HCT116 (cell line): Measurements from ENCODE around the gene EGFL7. TPM values are rescaled to one million over a fixed set of nuclear protein-coding genes. Genes with fewer than 3 reads are reported as not detected.

Source experiments
- ATAC-seq: fragments of 200-7000 bp; cut with Tn5 transposase; 2 replicates; pipeline ENCODE4 v1.9.1; 2020; ENCODE audit warnings: mild to moderate bottlenecking, moderate library complexity
- BruUV-seq: library from RNA; stranded (reverse); fragments of 400-500 nt; replicated peaks from 2 replicates; lab custom pipeline; 2021; lab: Mats Ljungman, UMichigan
- CTCF ChIA-PET: fragments of 300-600 bp; sonication (Branson Sonifier 250); formaldehyde crosslinking; loops from one replicate; lab custom pipeline; 2021; ENCODE audit warnings: antibody characterized with exemption; lab: Charles Lee
- POLR2A ChIA-PET: fragments of 300-600, 350-600 bp; sonication (Branson Sonifier 250); formaldehyde crosslinking; loops from one replicate; lab custom pipeline; 2021; ENCODE audit warnings: antibody characterized with exemption; lab: Charles Lee
- RAD21 ChIA-PET, 2 experiments: fragments of 300-600 bp; sonication (Branson Sonifier 250); formaldehyde crosslinking; loops; one replicate each; lab custom pipeline; 2023; ENCODE audit warnings: low total read pairs in 2 of 2; ENCODE audit not compliant: uncharacterized antibody in 2 of 2, unreplicated experiment in 2 of 2, low non-redundant PET in 1 of 2; lab: Charles Lee
- DNase-seq: peaks from one replicate; pipeline ENCODE4 v3.0.0-alpha.2; 2010; ENCODE audit warnings: low read depth, low spot score
- H2AFZ ChIP-seq: fragments of 200-600 bp; shearing (Covaris generic), sonication (generic); 2 replicates; pipeline ENCODE4 v1.6.1; 2017; ENCODE audit warnings: low read depth, mixed run types, mixed read lengths, antibody characterized with exemption, low read length; ENCODE audit not compliant: poor library complexity, severe bottlenecking
- H3K27ac ChIP-seq: 2 replicates; pipeline ENCODE4 v1.5.1; 2012; ENCODE audit warnings: low read depth, low read length
- H3K27me3 ChIP-seq: fragments of 200-600 bp; sonication (generic); 2 replicates; pipeline ENCODE4 v1.6.1; 2016; ENCODE audit warnings: mixed run types, low read length, mixed read lengths; ENCODE audit not compliant: insufficient read depth
- H3K36me3 ChIP-seq, 2 experiments: fragments of 200-500 bp in 1 of 2; fragments of 200-600 bp in 1 of 2; sonication (Bioruptor generic) in 1 of 2; sonication (generic) in 1 of 2; 2 replicates each; pipeline versions ENCODE4 v1.5.1 to v1.6.1; 2014 to 2016; ENCODE audit warnings: low read length in 2 of 2, inconsistent platforms in 1 of 2, mixed read lengths in 1 of 2, mixed run types in 1 of 2; ENCODE audit not compliant: insufficient read depth in 2 of 2, control insufficient read depth in 1 of 2
- H3K4me1 ChIP-seq, 2 experiments: fragments of 200-600 bp in 1 of 2; sonication (generic) in 1 of 2; 2 replicates each; pipeline versions ENCODE4 v1.5.1 to v1.6.1; 2012 to 2017; ENCODE audit warnings: low read length in 2 of 2, inconsistent platforms in 1 of 2, mild to moderate bottlenecking in 1 of 2, mixed read lengths in 1 of 2, mixed run types in 1 of 2, moderate library complexity in 1 of 2; ENCODE audit not compliant: insufficient read depth in 2 of 2, control insufficient read depth in 1 of 2
- H3K4me2 ChIP-seq: fragments of 200-600 bp; sonication (generic); 2 replicates; pipeline ENCODE4 v1.6.1; 2017; ENCODE audit warnings: mixed run types, low read length, mixed read lengths
- H3K4me3 ChIP-seq, 2 experiments: fragments of 200-600 bp in 1 of 2; sonication (generic) in 1 of 2; replicated peaks in 1 of 2; 2 replicates each; pipeline ENCODE4 v1.5.1; 2011 to 2016; ENCODE audit warnings: low read length in 2 of 2, control low read depth in 1 of 2, low read depth in 1 of 2, mild to moderate bottlenecking in 1 of 2, mixed read lengths in 1 of 2, mixed run types in 1 of 2
- H3K79me2 ChIP-seq: fragments of 200-600 bp; sonication (generic); 2 replicates; pipeline ENCODE4 v1.6.1; 2017; ENCODE audit warnings: mild to moderate bottlenecking, mixed run types, low read length, moderate library complexity, mixed read lengths; ENCODE audit not compliant: insufficient read depth
- H3K9ac ChIP-seq: fragments of 200-600 bp; sonication (generic); 2 replicates; pipeline ENCODE4 v1.6.1; 2016; ENCODE audit warnings: low read length, mixed read lengths
- H3K9me2 ChIP-seq: fragments of 200-600 bp; sonication (generic), shearing (Covaris generic); 2 replicates; pipeline ENCODE4 v1.6.1; 2017; ENCODE audit warnings: mixed run types, mild to moderate bottlenecking, moderate library complexity; ENCODE audit not compliant: insufficient read depth
- H3K9me3 ChIP-seq, 2 experiments: fragments of 200-500 bp in 1 of 2; fragments of 200-600 bp in 1 of 2; sonication (Bioruptor generic) in 1 of 2; sonication (generic) in 1 of 2; 2 replicates each; pipeline ENCODE4 v1.6.1; 2014 to 2017; ENCODE audit warnings: low read length in 2 of 2, mixed read lengths in 2 of 2, inconsistent platforms in 1 of 2, low read depth in 1 of 2, mild to moderate bottlenecking in 1 of 2, mixed run types in 1 of 2, moderate library complexity in 1 of 2; ENCODE audit not compliant: control insufficient read depth in 1 of 2, insufficient read depth in 1 of 2
- H4K20me1 ChIP-seq: fragments of 200-600 bp; sonication (generic), shearing (Covaris generic); 2 replicates; pipeline ENCODE4 v1.6.1; 2017; ENCODE audit warnings: mixed run types, mild to moderate bottlenecking, moderate library complexity; ENCODE audit not compliant: insufficient read depth
- CBX3 ChIP-seq: IDR thresholded peaks from 2 replicates; pipeline ENCODE4 v1.6.1; 2012; ENCODE audit warnings: low read depth
- CEBPB ChIP-seq: IDR thresholded peaks from 2 replicates; pipeline ENCODE4 v1.6.1; 2012; ENCODE audit warnings: low read depth
- EGR1 ChIP-seq: IDR thresholded peaks from 2 replicates; pipeline ENCODE4 v1.6.1; 2012; ENCODE audit warnings: low read depth
- ELF1 ChIP-seq: IDR thresholded peaks from 2 replicates; pipeline ENCODE4 v1.6.1; 2012; ENCODE audit warnings: low read depth, borderline replicate concordance
- EZH2 ChIP-seq: fragments of 200-600 bp; sonication (generic); IDR thresholded peaks from 2 replicates; pipeline ENCODE4 v1.6.1; 2017; ENCODE audit warnings: antibody characterized with exemption, mixed run types
- EZH2phosphoT487 ChIP-seq: fragments of 200-600 bp; IDR thresholded peaks from 2 replicates; pipeline ENCODE4 v1.6.1; 2018; ENCODE audit warnings: antibody characterized with exemption, borderline replicate concordance
- FOSL1 ChIP-seq: IDR thresholded peaks from 2 replicates; pipeline ENCODE4 v1.6.1; 2012; ENCODE audit warnings: low read depth
- JUND ChIP-seq: IDR thresholded peaks from 2 replicates; pipeline ENCODE4 v1.6.1; 2012
- POLR2A ChIP-seq: IDR thresholded peaks from 2 replicates; pipeline ENCODE4 v1.7.0; 2011; ENCODE audit warnings: borderline replicate concordance; ENCODE audit not compliant: insufficient read depth, insufficient read length; ENCODE audit errors: extremely low read depth
- POLR2AphosphoS5 ChIP-seq: IDR thresholded peaks from 2 replicates; pipeline ENCODE4 v1.6.1; 2011; ENCODE audit warnings: mild to moderate bottlenecking, low read depth, low read length, moderate library complexity
- RAD21 ChIP-seq: IDR thresholded peaks from 2 replicates; pipeline ENCODE4 v1.6.1; 2012; ENCODE audit warnings: low read depth, mild to moderate bottlenecking
- SIN3A ChIP-seq: IDR thresholded peaks from 2 replicates; pipeline ENCODE4 v1.6.1; 2012; ENCODE audit warnings: low read depth
- SP1 ChIP-seq: IDR thresholded peaks from 2 replicates; pipeline ENCODE4 v1.6.1; 2012; ENCODE audit warnings: low read depth
- SRF ChIP-seq: IDR thresholded peaks from 2 replicates; pipeline ENCODE4 v1.6.1; 2012; ENCODE audit warnings: low read depth
- TCF7L2 ChIP-seq: IDR thresholded peaks from 2 replicates; pipeline ENCODE4 v1.7.0; 2011; ENCODE audit warnings: borderline replicate concordance, inconsistent platforms; ENCODE audit not compliant: insufficient read depth, insufficient read length; ENCODE audit errors: extremely low read depth
- ZNF274 ChIP-seq: fragments of 200-500 bp; sonication (Bioruptor generic); IDR thresholded peaks from 2 replicates; pipeline ENCODE4 v1.6.1; 2014; ENCODE audit warnings: mild to moderate bottlenecking, low read depth, low read length, inconsistent platforms
- intact Hi-C: fragments of 100-400 bp; cut with micrococcal nuclease; formaldehyde crosslinking; loops from 2 replicates; pipeline ENCODE4 v1.10.0; 2022
- total RNA-seq: library from RNA; stranded (reverse); gene quantifications from one replicate; pipeline ENCODE4 v1.2.1, GENCODE V29; 2021; ENCODE audit not compliant: unreplicated experiment
- TF ChIP-seq, protein P1 (sequence below): IDR thresholded peaks from 2 replicates; pipeline ENCODE4 v1.6.1; 2012
- TF ChIP-seq, protein P2 (sequence below): IDR thresholded peaks from 2 replicates; pipeline ENCODE4 v1.6.1; 2012
- TF ChIP-seq, protein P3 (sequence below): IDR thresholded peaks from 2 replicates; pipeline ENCODE4 v1.6.1; 2011; ENCODE audit warnings: mild to moderate bottlenecking, low read length, moderate library complexity; ENCODE audit not compliant: insufficient replicate concordance; ENCODE audit errors: extremely low read depth
- TF ChIP-seq, protein P4 (sequence below): IDR thresholded peaks from 2 replicates; pipeline ENCODE4 v1.6.1; 2012; ENCODE audit warnings: low read depth

EGFL7 gene
- total RNA-seq, 1 experiment from 2014 or later = 82.0 TPM

- H3K4me2 ChIP-seq = peak within 1 kb of the TSS; percentile 97
- intact Hi-C loops = loop anchor here (2.0 kb wide), 1 partner anchor 16 kb away; no protein-coding TSS in a partner anchor
- no TSS peak for BruUV-seq
- no peaks in the 10 kb centered on the region for H4K20me1 ChIP-seq
- ATAC-seq (peak; percentile 88), DNase-seq (peak; percentile 28)
- H3K9me3 ChIP-seq = no peaks in the 10 kb centered on the region
- peak within 1 kb of the TSS; percentile 81 to 89 for H3K4me3 ChIP-seq
- ChIA-PET POLR2A (interaction anchor here (1.5 kb wide), 1 partner anchor 11 kb away, joined by 3 read pairs; no protein-coding TSS in a partner anchor), CTCF (interaction anchor here (0.7 to 1.4 kb wide), 2 partner anchors 16 to 203 kb away, joined by 3 to 6 read pairs; no protein-coding TSS in a partner anchor), RAD21 (no interaction called here)
- peak within 1 kb of the TSS; percentile 91 for H3K9ac ChIP-seq
- H3K79me2 ChIP-seq = peaks cover 34% of the 10 kb centered on the region
- peaks cover 31 to 48% of the 10 kb centered on the region in 2 experiments for H3K4me1 ChIP-seq
- H3K27ac ChIP-seq = peak within 1 kb of the TSS; percentile 86
- H2AFZ ChIP-seq = no peak within 1 kb of the TSS
- no peaks in the 10 kb centered on the region for H3K27me3 ChIP-seq
- no peaks in the 10 kb centered on the region for H3K36me3 ChIP-seq
- H3K9me2 ChIP-seq = no peaks in the 10 kb centered on the region
- TF ChIP-seq ZNF274 = no peak
- TF ChIP-seq ELF1 = no peak
- TF ChIP-seq EZH2 = no peak
- TF ChIP-seq CBX3 = no peak
- TF ChIP-seq EGR1 = no peak
- no peak for TF ChIP-seq JUND
- TF ChIP-seq, protein P1, sequence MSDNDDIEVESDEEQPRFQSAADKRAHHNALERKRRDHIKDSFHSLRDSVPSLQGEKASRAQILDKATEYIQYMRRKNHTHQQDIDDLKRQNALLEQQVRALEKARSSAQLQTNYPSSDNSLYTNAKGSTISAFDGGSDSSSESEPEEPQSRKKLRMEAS = no peak
- peak; percentile 93 for TF ChIP-seq POLR2AphosphoS5
- TF ChIP-seq EZH2phosphoT487 = no peak
- no peak for TF ChIP-seq SP1
- TF ChIP-seq SIN3A = no peak
- TF ChIP-seq, protein P2, sequence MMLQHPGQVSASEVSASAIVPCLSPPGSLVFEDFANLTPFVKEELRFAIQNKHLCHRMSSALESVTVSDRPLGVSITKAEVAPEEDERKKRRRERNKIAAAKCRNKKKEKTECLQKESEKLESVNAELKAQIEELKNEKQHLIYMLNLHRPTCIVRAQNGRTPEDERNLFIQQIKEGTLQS = no peak
- TF ChIP-seq SRF = no peak
- TF ChIP-seq POLR2A = peak; percentile 49
- no peak for TF ChIP-seq RAD21
- no peak for TF ChIP-seq CEBPB
- TF ChIP-seq, protein P3, sequence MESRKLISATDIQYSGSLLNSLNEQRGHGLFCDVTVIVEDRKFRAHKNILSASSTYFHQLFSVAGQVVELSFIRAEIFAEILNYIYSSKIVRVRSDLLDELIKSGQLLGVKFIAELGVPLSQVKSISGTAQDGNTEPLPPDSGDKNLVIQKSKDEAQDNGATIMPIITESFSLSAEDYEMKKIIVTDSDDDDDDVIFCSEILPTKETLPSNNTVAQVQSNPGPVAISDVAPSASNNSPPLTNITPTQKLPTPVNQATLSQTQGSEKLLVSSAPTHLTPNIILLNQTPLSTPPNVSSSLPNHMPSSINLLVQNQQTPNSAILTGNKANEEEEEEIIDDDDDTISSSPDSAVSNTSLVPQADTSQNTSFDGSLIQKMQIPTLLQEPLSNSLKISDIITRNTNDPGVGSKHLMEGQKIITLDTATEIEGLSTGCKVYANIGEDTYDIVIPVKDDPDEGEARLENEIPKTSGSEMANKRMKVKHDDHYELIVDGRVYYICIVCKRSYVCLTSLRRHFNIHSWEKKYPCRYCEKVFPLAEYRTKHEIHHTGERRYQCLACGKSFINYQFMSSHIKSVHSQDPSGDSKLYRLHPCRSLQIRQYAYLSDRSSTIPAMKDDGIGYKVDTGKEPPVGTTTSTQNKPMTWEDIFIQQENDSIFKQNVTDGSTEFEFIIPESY = no peak
- no peak for TF ChIP-seq TCF7L2
- TF ChIP-seq, protein P4, sequence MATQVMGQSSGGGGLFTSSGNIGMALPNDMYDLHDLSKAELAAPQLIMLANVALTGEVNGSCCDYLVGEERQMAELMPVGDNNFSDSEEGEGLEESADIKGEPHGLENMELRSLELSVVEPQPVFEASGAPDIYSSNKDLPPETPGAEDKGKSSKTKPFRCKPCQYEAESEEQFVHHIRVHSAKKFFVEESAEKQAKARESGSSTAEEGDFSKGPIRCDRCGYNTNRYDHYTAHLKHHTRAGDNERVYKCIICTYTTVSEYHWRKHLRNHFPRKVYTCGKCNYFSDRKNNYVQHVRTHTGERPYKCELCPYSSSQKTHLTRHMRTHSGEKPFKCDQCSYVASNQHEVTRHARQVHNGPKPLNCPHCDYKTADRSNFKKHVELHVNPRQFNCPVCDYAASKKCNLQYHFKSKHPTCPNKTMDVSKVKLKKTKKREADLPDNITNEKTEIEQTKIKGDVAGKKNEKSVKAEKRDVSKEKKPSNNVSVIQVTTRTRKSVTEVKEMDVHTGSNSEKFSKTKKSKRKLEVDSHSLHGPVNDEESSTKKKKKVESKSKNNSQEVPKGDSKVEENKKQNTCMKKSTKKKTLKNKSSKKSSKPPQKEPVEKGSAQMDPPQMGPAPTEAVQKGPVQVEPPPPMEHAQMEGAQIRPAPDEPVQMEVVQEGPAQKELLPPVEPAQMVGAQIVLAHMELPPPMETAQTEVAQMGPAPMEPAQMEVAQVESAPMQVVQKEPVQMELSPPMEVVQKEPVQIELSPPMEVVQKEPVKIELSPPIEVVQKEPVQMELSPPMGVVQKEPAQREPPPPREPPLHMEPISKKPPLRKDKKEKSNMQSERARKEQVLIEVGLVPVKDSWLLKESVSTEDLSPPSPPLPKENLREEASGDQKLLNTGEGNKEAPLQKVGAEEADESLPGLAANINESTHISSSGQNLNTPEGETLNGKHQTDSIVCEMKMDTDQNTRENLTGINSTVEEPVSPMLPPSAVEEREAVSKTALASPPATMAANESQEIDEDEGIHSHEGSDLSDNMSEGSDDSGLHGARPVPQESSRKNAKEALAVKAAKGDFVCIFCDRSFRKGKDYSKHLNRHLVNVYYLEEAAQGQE = no peak
- no peak for TF ChIP-seq FOSL1
These were observed 24.3 kb downstream of the EGFL7 start, which contains the start of gene AGPAT2 for GRCh38 chr9:136686794-136687711. TSS of gene AGPAT2 (minus strand) at chr9:136687457. CDS start at chr9:136687357, 100 bp downstream.
